WTC11 (cell line): ENCODE results near the gene PSEN1. TPM values are rescaled to one million over a fixed set of nuclear protein-coding genes. Genes with fewer than 3 reads are reported as not detected.

Experiments used
- ATAC-seq: fragments of 200-7000 bp; cut with Tn5 transposase; 2 replicates; pipeline ENCODE4 v1.10.0; 2021; ENCODE audit warnings: mild to moderate bottlenecking, moderate library complexity
- CTCF ChIA-PET: fragments of 300-600 bp; sonication (Branson Sonifier 250); formaldehyde crosslinking; loops from one replicate; lab custom pipeline; 2021; ENCODE audit warnings: antibody characterized with exemption; lab: Charles Lee
- POLR2A ChIA-PET: fragments of 350-600 bp; sonication (Branson Sonifier 250); formaldehyde crosslinking; loops from one replicate; lab custom pipeline; 2021; ENCODE audit warnings: antibody characterized with exemption; lab: Charles Lee
- DNase-seq: peaks from one replicate; pipeline ENCODE4 v3.0.0; 2021; ENCODE audit warnings: low spot score
- H3K27ac Mint-ChIP-seq: 2 replicates; pipeline ENCODE4 v1.8.0; 2021; ENCODE audit warnings: mixed read lengths
- H3K27me3 Mint-ChIP-seq: 2 replicates; pipeline ENCODE4 v1.8.0; 2021; ENCODE audit warnings: low read depth, mild to moderate bottlenecking, moderate library complexity, mixed read lengths
- H3K36me3 Mint-ChIP-seq: 2 replicates; pipeline ENCODE4 v1.8.0; 2021; ENCODE audit warnings: mixed read lengths
- H3K4me1 Mint-ChIP-seq: 2 replicates; pipeline ENCODE4 v1.8.0; 2022; ENCODE audit warnings: mixed read lengths
- H3K4me3 Mint-ChIP-seq: 2 replicates; pipeline ENCODE4 v1.8.0; 2021; ENCODE audit warnings: mild to moderate bottlenecking, moderate library complexity, mixed read lengths
- H3K9me3 Mint-ChIP-seq: 2 replicates; pipeline ENCODE4 v1.8.0; 2021; ENCODE audit warnings: mixed read lengths
- EMX1 ChIP-seq: fragments of 250-450 bp; sonication (Bioruptor Pico); IDR thresholded peaks from 2 replicates; pipeline ENCODE4 v1.8.0; 2021; ENCODE audit warnings: mild to moderate bottlenecking
- GTF2I ChIP-seq: fragments of 250-450 bp; sonication (Bioruptor Pico); conservative IDR thresholded peaks from 2 replicates; pipeline ENCODE4 v1.4.0; 2021; ENCODE audit warnings: mild to moderate bottlenecking
- JAZF1 ChIP-seq: fragments of 250-450 bp; sonication (Bioruptor Pico); IDR thresholded peaks from 2 replicates; pipeline ENCODE4 v1.9.0; 2021; ENCODE audit warnings: moderate library complexity, mild to moderate bottlenecking, inconsistent platforms
- JUN ChIP-seq: sonication (generic); formaldehyde crosslinking; IDR thresholded peaks from 2 replicates; pipeline ENCODE4 v1.8.0; 2023; ENCODE audit warnings: mild to moderate bottlenecking, missing genetic modification reagents
- MYBL2 ChIP-seq: sonication (generic); formaldehyde crosslinking; IDR thresholded peaks from 2 replicates; pipeline ENCODE4 v1.8.1; 2023; ENCODE audit warnings: mild to moderate bottlenecking, moderate library complexity, missing genetic modification reagents
- NFATC4 ChIP-seq: fragments of 250-450 bp; sonication (Bioruptor Pico); IDR thresholded peaks from 2 replicates; pipeline ENCODE4 v1.9.0; 2021; ENCODE audit warnings: mild to moderate bottlenecking
- NR2C2 ChIP-seq: sonication (generic); formaldehyde crosslinking; IDR thresholded peaks from 2 replicates; pipeline ENCODE4 v1.8.0; 2022; ENCODE audit warnings: mild to moderate bottlenecking, missing genetic modification reagents
- NR3C1 ChIP-seq: sonication (generic); formaldehyde crosslinking; conservative IDR thresholded peaks from 2 replicates; pipeline ENCODE4 v1.8.1; 2023; ENCODE audit warnings: low read depth, mild to moderate bottlenecking, missing genetic modification reagents
- PRDM15 ChIP-seq: sonication (generic); formaldehyde crosslinking; IDR thresholded peaks from 2 replicates; pipeline ENCODE4 v1.8.0; 2022; ENCODE audit warnings: missing genetic modification reagents
- RELA ChIP-seq: sonication (generic); formaldehyde crosslinking; IDR thresholded peaks from 2 replicates; pipeline ENCODE4 v1.8.1; 2022; ENCODE audit warnings: missing genetic modification reagents, mild to moderate bottlenecking, borderline replicate concordance
- SMAD3 ChIP-seq: sonication (generic); formaldehyde crosslinking; IDR thresholded peaks from 2 replicates; pipeline ENCODE4 v1.8.0; 2022; ENCODE audit warnings: missing genetic modification reagents, mild to moderate bottlenecking, borderline replicate concordance
- ZNF416 ChIP-seq: fragments of 250-450 bp; sonication (Bioruptor Pico); IDR thresholded peaks from 2 replicates; pipeline ENCODE4 v1.9.0; 2021; ENCODE audit warnings: mild to moderate bottlenecking, inconsistent platforms
- ZNF532 ChIP-seq: fragments of 250-450 bp; sonication (Bioruptor Pico); IDR thresholded peaks from 2 replicates; pipeline ENCODE4 v1.9.0; 2021; ENCODE audit warnings: mild to moderate bottlenecking, borderline replicate concordance
- total RNA-seq: library from RNA; stranded (reverse); gene quantifications from 3 replicates; pipeline ENCODE4 v1.2.3, GENCODE V29; 2021
- TF ChIP-seq, protein P1 (sequence below): fragments of 250-450 bp; sonication (Bioruptor Pico); IDR thresholded peaks from 2 replicates; pipeline ENCODE4 v2.1.2; 2022; ENCODE audit warnings: mild to moderate bottlenecking, moderate library complexity
- TF ChIP-seq, protein P2 (sequence below): fragments of 250-450 bp; sonication (Bioruptor Pico); IDR thresholded peaks from 2 replicates; pipeline ENCODE4 v1.8.0; 2021; ENCODE audit warnings: mild to moderate bottlenecking
- TF ChIP-seq, protein P3 (sequence below): fragments of 250-450 bp; sonication (Bioruptor Pico); IDR thresholded peaks from 2 replicates; pipeline ENCODE4 v1.9.0; 2021; ENCODE audit warnings: mild to moderate bottlenecking

Gene PSEN1
- total RNA-seq, 1 experiment from 2014 or later, result 26.6 TPM

DNA sequence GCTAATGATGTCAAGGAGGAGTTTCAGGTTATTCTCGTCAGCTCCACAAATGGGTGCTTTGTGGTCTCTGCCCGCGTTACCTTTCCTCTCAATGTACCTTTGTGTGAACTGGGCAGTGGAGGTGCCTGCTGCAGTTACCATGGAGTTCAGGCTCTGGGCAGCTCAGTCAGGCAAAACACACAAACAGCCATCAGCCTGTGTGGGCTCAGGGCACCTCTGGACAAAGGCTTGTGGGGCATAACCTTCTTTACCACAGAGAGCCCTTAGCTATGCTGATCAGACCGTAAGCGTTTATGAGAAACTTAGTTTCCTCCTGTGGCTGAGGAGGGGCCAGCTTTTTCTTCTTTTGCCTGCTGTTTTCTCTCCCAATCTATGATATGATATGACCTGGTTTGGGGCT lies 84.3 kb downstream of the PSEN1 start (continued):
- TF ChIP-seq RELA (CRISPR knock-in tag) (no peak), GTF2I (CRISPR knock-in tag) (no peak), MYBL2 (CRISPR knock-in tag) (no peak), ZNF416 (CRISPR knock-in tag) (no peak), EMX1 (CRISPR knock-in tag) (no peak), ZNF532 (CRISPR knock-in tag) (no peak), SMAD3 (CRISPR knock-in tag) (no peak)
- TF ChIP-seq, all 79 proteins: peak for 0

DNA sequence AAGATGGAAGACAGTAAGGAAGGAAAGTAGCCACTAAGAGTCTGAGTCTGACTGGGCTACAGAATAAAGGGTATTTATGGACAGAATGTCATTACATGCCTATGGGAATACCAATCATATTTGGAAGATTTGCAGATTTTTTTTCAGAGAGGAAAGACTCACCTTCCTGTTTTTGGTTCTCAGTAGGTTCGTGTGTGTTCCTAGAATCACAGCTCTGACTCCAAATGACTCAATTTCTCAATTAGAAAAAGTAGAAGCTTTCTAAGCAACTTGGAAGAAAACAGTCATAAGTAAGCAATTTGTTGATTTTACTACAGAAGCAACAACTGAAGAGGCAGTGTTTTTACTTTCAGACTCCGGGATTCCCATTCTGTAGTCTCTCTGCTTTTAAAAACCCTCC lies 85.6 kb downstream of the PSEN1 start:
- ChIA-PET POLR2A (no interaction called here), CTCF (interaction anchor here (1.6 to 1.9 kb wide), 2 partner anchors 10 to 62 kb away, joined by 4 to 10 read pairs; no protein-coding TSS in a partner anchor)
- ATAC-seq, result no peak
- H3K9me3 Mint-ChIP-seq, result no peaks in the 10 kb centered on the region
- H3K27me3 Mint-ChIP-seq, result no peaks in the 10 kb centered on the region
- no peak overlapping the region for H3K4me3 Mint-ChIP-seq
- no peak for DNase-seq
- peaks cover 26% of the 10 kb centered on the region for H3K36me3 Mint-ChIP-seq
- H3K27ac Mint-ChIP-seq, result no peak overlapping the region
- peaks cover 19% of the 10 kb centered on the region for H3K4me1 Mint-ChIP-seq
- TF ChIP-seq NR2C2 (no peak), SMAD3 (CRISPR knock-in tag) (no peak), NR3C1 (no peak), JUN (CRISPR knock-in tag) (no peak), PRDM15 (no peak), JAZF1 (CRISPR knock-in tag) (no peak), NFATC4 (no peak)
- TF ChIP-seq, protein P1, sequence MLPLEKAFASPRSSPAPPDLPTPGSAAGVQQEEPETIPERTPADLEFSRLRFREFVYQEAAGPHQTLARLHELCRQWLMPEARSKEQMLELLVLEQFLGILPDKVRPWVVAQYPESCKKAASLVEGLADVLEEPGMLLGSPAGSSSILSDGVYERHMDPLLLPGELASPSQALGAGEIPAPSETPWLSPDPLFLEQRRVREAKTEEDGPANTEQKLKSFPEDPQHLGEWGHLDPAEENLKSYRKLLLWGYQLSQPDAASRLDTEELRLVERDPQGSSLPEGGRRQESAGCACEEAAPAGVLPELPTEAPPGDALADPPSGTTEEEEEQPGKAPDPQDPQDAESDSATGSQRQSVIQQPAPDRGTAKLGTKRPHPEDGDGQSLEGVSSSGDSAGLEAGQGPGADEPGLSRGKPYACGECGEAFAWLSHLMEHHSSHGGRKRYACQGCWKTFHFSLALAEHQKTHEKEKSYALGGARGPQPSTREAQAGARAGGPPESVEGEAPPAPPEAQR, result no peak
- TF ChIP-seq, protein P2, sequence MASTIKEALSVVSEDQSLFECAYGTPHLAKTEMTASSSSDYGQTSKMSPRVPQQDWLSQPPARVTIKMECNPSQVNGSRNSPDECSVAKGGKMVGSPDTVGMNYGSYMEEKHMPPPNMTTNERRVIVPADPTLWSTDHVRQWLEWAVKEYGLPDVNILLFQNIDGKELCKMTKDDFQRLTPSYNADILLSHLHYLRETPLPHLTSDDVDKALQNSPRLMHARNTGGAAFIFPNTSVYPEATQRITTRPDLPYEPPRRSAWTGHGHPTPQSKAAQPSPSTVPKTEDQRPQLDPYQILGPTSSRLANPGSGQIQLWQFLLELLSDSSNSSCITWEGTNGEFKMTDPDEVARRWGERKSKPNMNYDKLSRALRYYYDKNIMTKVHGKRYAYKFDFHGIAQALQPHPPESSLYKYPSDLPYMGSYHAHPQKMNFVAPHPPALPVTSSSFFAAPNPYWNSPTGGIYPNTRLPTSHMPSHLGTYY, result no peak
- TF ChIP-seq, protein P3, sequence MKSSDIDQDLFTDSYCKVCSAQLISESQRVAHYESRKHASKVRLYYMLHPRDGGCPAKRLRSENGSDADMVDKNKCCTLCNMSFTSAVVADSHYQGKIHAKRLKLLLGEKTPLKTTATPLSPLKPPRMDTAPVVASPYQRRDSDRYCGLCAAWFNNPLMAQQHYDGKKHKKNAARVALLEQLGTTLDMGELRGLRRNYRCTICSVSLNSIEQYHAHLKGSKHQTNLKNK (CRISPR knock-in tag), result no peak
